Measurements from ENCODE around the gene NYAP2. TPM values are rescaled to one million over a fixed set of nuclear protein-coding genes. Genes with fewer than 3 reads are reported as not detected.

The NYAP2 gene
- total and polyA plus RNA-seq, 2 experiments from 2014 or later: not detected

DNA sequence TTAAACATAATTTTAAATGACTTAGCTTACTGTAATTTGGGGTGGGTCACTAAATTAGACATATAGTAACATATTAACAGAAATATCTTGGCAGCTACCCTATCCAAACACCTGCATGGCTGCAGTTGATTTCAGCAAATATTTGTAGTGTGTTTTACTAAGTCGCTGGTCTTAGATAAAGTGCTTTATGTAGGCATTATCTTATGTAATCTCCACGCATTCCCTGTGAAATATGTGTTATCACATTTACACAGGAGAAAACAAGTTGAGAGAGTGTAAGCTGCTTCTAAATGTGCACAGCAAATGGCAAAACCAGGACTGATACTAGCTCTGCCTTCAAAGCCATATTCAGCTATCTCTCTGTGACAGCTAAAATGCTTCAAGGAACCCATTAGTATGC is 72.0 kb downstream of the NYAP2 start:
- TF ChIP-seq, protein P1, sequence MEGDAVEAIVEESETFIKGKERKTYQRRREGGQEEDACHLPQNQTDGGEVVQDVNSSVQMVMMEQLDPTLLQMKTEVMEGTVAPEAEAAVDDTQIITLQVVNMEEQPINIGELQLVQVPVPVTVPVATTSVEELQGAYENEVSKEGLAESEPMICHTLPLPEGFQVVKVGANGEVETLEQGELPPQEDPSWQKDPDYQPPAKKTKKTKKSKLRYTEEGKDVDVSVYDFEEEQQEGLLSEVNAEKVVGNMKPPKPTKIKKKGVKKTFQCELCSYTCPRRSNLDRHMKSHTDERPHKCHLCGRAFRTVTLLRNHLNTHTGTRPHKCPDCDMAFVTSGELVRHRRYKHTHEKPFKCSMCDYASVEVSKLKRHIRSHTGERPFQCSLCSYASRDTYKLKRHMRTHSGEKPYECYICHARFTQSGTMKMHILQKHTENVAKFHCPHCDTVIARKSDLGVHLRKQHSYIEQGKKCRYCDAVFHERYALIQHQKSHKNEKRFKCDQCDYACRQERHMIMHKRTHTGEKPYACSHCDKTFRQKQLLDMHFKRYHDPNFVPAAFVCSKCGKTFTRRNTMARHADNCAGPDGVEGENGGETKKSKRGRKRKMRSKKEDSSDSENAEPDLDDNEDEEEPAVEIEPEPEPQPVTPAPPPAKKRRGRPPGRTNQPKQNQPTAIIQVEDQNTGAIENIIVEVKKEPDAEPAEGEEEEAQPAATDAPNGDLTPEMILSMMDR (IDR thresholded peaks at IDR 0.05; ENCODE audit: low read depth, low read length): no peak
- Histone ChIP-seq H3K4me3 (no peak overlapping the region), H3K27me3 (no peaks in the 10 kb centered on the region), H3K27ac (no peak overlapping the region), H3K4me1 (ENCODE audit: low read depth) (no peaks in the 10 kb centered on the region), H3K36me3 (no peaks in the 10 kb centered on the region), H3K9me3 (ENCODE audit: low read depth) (no peaks in the 10 kb centered on the region)
- no peak for DNase-seq (ENCODE audit: low read depth in 1 of 2, low spot score in 1 of 2)

DNA sequence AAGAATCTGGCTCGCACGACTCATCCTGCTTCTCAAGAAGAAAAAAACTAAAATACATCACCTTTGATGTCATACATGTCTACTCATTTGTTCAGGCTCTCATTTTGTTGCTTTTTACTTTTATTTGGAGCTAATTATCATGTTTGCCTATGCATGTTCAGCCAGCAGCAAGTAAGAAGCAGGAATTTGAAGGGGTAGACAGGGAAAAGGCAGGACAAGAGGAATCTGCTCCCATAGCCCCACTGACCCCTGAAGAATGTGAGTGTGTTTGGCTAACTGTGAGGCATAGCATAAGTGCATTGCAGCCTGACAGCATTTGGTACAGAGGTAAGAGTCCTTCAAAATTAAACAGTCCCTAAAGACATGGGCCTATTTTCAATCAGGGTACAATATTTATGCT is 72.7 kb downstream of the NYAP2 start:
- H3K9me3 ChIP-seq (ENCODE audit: low read depth): no peaks in the 10 kb centered on the region
- TF ChIP-seq, protein P1 (IDR thresholded peaks at IDR 0.05; ENCODE audit: low read depth, low read length): no peak
- no peaks in the 10 kb centered on the region for H3K36me3 ChIP-seq
- DNase-seq (ENCODE audit: low read depth in 1 of 2, low spot score in 1 of 2): peak in 1 of 2 donors; percentile 3
- H3K4me3 ChIP-seq: no peak overlapping the region
- no peaks in the 10 kb centered on the region for H3K27me3 ChIP-seq
- no peaks in the 10 kb centered on the region for H3K4me1 ChIP-seq (ENCODE audit: low read depth)
- H3K27ac ChIP-seq: no peak overlapping the region

DNA sequence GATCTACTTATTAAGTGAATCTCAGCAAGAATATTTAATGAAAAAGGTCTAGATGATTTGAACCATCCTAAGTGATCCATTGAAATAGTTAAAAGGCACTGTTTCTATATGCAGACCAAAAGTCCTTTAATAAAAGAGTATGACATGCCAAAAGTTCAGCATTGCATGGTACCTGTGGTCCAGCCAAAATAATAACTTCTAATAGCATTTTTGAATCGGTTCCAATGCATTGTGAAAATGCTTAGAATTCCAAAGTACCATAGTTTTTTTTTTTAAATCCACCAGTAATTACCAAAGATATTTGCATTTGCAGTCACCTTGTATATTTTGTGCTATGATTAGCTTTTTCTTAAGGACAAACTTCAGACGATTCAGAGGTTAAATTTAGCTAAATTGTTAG is 79.9 kb downstream of the NYAP2 start:
- H3K27me3 ChIP-seq: no peaks in the 10 kb centered on the region
- H3K4me3 ChIP-seq: no peak overlapping the region
- H3K4me1 ChIP-seq (ENCODE audit: low read depth): no peaks in the 10 kb centered on the region
- H3K36me3 ChIP-seq: no peaks in the 10 kb centered on the region
- no peak for DNase-seq (ENCODE audit: low read depth in 1 of 2, low spot score in 1 of 2)
- no peak overlapping the region for H3K27ac ChIP-seq
- no peaks in the 10 kb centered on the region for H3K9me3 ChIP-seq (ENCODE audit: low read depth)
- TF ChIP-seq, protein P1 (IDR thresholded peaks at IDR 0.05; ENCODE audit: low read depth, low read length): no peak

DNA sequence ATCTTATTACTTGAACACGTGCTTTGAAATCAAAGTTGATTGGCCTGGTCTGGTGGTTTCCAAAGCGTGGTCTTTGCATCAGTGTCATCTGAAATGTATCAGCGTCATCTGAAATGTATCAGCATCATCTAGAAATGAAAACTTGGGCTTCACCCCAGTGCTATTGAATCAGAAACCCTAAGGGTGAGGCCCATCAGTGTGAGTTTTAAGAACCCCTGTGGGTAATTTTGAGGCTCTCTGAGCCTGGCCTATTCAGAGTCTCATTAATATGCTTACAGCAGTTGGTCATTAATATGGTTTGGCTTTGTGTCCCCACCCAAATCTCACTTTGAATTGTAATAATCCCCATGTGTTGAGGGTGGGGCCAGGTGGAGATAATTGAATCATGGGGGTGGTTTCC is 85.2 kb downstream of the NYAP2 start:
- Histone ChIP-seq H3K36me3 (no peaks in the 10 kb centered on the region), H3K27ac (no peak overlapping the region), H3K4me3 (no peak overlapping the region), H3K9me3 (ENCODE audit: low read depth) (no peaks in the 10 kb centered on the region), H3K4me1 (ENCODE audit: low read depth) (no peaks in the 10 kb centered on the region), H3K27me3 (no peaks in the 10 kb centered on the region)
- TF ChIP-seq, protein P1 (IDR thresholded peaks at IDR 0.05; ENCODE audit: low read depth, low read length): no peak
- no peak for DNase-seq (ENCODE audit: low read depth in 1 of 2, low spot score in 1 of 2)

DNA sequence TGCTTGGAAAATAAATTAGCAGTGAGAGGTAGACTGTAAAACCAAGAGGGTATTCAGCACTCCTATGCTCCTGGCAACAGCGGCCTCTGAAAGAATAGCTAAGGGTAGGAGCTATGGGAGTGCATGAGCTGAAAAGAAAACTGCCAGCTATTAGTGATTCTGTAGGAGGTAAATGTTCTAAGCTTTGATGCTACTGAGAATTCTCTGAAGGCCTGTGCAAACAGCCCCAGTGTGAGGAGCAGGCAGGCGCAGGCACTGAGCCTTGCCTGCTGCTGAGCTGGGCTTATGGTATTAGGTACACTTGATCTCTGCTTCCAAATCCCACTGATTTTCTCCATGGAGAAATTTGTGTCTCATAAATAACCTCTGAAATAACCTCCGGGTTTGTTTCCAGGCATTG is 86.7 kb downstream of the NYAP2 start:
- TF ChIP-seq, protein P1 (IDR thresholded peaks at IDR 0.05; ENCODE audit: low read depth, low read length): no peak
- no peaks in the 10 kb centered on the region for H3K27me3 ChIP-seq
- H3K9me3 ChIP-seq (ENCODE audit: low read depth): no peaks in the 10 kb centered on the region
- H3K27ac ChIP-seq: no peak overlapping the region
- H3K4me3 ChIP-seq: no peak overlapping the region
- no peaks in the 10 kb centered on the region for H3K4me1 ChIP-seq (ENCODE audit: low read depth)
- no peak for DNase-seq (ENCODE audit: low read depth in 1 of 2, low spot score in 1 of 2)
- no peaks in the 10 kb centered on the region for H3K36me3 ChIP-seq

DNA sequence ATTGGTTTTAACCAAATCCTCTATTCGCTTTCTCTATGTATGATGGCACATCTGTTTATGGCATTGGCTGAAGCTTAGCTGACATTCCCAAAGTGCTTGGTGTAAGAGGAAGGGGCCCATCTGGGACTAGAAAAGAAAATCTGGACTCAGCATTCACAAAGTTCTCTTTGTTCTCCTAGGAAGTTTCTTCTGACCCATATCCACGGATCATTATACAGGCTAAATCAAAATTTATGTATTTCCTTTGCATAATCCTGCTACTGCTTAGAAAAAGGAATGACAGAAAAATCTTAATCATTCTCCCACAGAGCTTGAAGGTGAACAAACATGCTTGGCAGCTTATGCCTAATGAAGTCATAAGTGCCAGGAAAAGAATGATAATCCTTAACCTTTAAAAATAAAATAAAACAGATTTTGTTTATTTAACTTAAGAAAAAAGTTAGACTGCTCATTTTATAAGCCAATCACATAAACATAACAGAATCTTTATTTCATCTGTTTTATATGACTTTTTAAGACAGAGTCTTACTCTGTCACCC is 88.4 kb downstream of the NYAP2 start:
- no peak overlapping the region for H3K27ac ChIP-seq
- TF ChIP-seq, protein P1 (IDR thresholded peaks at IDR 0.05; ENCODE audit: low read depth, low read length): no peak

More for the DNA sequence above, 88.4 kb downstream of the NYAP2 start:
- no peak overlapping the region for H3K4me3 ChIP-seq
- no peaks in the 10 kb centered on the region for H3K27me3 ChIP-seq
- no peaks in the 10 kb centered on the region for H3K9me3 ChIP-seq (ENCODE audit: low read depth)
- no peak for DNase-seq (ENCODE audit: low read depth in 1 of 2, low spot score in 1 of 2)
- H3K4me1 ChIP-seq (ENCODE audit: low read depth): no peaks in the 10 kb centered on the region
- H3K36me3 ChIP-seq: no peaks in the 10 kb centered on the region

Data from cardiac muscle cell (in vitro differentiated cells and primary cell).